Fibroblast of skin of right biceps (primary cell): ENCODE results near the gene GDF2.
A peak's percentile ranks its signal among the peaks of the same experiment; 100 is the strongest.

ENCODE experiments used
- DNase-seq: peaks from one replicate; pipeline ENCODE4 v3.0.0-alpha.2; 2013

GDF2 gene

GRCh38 chr10:47335906-47336305 lies 13.7 kb downstream of the GDF2 start:
- no peak for DNase-seq

GRCh38 chr10:47336387-47337134 lies 14.3 kb downstream of the GDF2 start:
- DNase-seq, result peak; percentile 7

- DNase-seq, result no peak
Observed at GRCh38 chr10:47337310-47337709, 15.1 kb downstream of the GDF2 start.

GRCh38 chr10:47339186-47339735 lies 17.0 kb downstream of the GDF2 start:
- DNase-seq, result no peak

GRCh38 chr10:47339759-47340607 lies 17.7 kb downstream of the GDF2 start:
- DNase-seq, result no peak

GRCh38 chr10:47340608-47341170 lies 18.4 kb downstream of the GDF2 start:
- peak; percentile 46 for DNase-seq

- DNase-seq, result no peak
Observed at GRCh38 chr10:47344996-47345870, 23.0 kb downstream of the GDF2 start.

GRCh38 chr10:47346581-47347302 lies 24.5 kb downstream of the GDF2 start:
- no peak for DNase-seq

- no peak for DNase-seq
Observed at GRCh38 chr10:47347303-47347675, 25.0 kb downstream of the GDF2 start.

GRCh38 chr10:47348138-47348651 lies 25.9 kb downstream of the GDF2 start, which contains the start of gene RBP3:
RBP3 (plus strand) TSS chr10:47348363; CDS start chr10:47348485, 122 bp downstream.
- DNase-seq, result no peak

- no peak for DNase-seq
Observed at GRCh38 chr10:47348661-47349470, 26.6 kb downstream of the GDF2 start.

- DNase-seq, result no peak
Observed at GRCh38 chr10:47349516-47349915, 27.3 kb downstream of the GDF2 start.

- no peak for DNase-seq
Observed at GRCh38 chr10:47349941-47350371, 27.7 kb downstream of the GDF2 start.

GRCh38 chr10:47350671-47351640 lies 28.7 kb downstream of the GDF2 start:
- DNase-seq, result no peak

- no peak for DNase-seq
Observed at GRCh38 chr10:47351899-47352815, 29.9 kb downstream of the GDF2 start.

GRCh38 chr10:47353351-47353750 lies 31.1 kb downstream of the GDF2 start:
- DNase-seq, result no peak

- peak; percentile 9 for DNase-seq
Observed at GRCh38 chr10:47354165-47354564, 31.9 kb downstream of the GDF2 start.

- DNase-seq, result no peak
Observed at GRCh38 chr10:47354900-47355299, 32.6 kb downstream of the GDF2 start.
